ENCODE results near the gene VSIR.

Gene VSIR

DNA sequence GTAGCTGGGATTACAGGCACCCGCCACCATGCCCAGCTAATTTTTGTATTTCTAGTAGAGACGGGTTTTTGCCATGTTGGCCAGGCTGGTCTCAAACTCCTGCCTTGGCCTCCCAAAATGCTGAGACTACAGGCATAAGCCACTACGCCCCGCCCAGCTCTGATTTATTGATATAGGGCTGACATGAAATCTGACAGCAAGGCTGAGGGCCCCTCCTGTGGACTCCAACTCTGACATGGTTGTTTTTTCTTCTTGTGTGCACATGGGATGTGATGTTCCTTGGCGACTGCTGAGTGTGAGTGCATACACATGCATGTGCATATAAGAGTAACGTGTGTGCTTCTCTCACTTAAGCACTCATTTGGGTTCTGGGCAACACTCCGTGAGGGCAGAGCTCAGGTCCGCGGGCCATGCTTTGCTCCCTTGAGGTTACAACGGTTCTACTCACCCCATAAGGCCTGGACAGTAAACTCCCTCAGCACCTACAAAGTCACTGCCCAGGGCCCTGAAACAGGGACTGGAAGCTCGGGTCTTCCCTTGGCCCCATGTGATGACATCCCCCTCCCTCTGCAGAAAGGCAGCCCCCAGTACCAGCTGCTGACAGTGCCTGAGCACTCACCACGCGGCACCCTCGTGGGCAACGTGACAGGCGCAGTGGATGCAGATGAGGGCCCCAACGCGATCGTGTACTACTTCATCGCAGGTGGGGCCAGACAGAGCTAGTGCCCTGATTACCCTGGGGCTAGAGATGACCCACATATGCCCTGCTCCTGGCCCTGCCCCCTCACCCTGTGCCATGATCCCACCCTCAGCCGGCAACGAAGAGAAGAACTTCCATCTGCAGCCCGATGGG lies 33.6 kb upstream of the VSIR start:
- DNase-seq: no peak

DNA sequence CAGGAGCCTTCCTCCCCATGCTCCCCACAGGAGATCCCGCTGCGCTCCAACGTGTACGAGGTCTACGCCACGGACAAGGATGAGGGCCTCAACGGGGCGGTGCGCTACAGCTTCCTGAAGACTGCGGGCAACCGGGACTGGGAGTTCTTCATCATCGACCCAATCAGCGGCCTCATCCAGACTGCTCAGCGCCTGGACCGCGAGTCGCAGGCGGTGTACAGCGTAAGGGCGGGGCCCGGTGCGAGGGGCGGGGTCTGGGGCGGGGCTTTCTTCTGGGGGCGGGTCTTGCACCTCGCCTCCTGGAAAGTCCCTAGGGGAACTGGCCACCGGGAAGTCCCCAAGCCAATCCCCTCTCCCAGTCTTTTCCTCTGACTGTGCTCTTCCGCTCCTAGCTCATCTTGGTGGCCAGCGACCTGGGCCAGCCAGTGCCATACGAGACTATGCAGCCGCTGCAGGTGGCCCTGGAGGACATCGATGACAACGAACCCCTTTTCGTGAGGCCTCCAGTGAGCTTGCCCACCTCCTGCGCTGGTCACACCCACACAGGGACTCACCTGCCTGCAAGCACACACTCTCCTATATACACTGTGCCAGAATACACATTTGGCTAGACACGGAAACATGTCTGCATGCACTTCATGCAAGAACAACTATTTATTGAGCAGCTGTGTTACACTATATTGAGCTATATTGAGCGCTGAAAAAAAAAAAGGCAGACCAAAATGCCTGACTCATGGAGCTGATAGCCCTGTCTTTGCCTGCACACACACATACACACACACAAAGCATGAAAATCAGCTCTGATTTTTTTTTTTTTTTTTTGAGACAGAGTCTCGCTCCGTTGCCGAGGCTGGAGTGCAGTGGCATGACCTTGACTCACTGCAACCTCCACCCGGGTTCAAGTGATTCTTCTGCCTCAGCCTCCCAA lies 32.7 kb upstream of the VSIR start:
- no peak for DNase-seq

DNA sequence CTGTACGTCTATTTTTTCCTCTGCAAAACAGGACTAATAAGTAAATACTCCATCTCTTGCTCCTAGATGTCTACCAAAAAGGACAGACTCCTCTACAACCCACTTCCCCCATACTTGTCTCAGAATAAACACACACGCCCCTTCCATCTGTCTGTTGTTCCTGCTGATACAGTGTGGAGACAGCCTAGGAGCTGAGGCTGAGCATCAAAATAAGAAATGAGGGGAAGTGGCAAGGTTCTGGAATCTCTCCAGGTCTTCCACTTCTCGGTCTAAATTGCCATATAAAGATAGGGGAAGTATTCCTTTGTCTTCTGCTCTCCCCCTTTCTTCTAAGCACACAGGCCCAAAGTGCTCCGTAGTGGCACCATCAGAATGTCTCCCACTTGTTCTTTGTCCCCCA lies 30.8 kb upstream of the VSIR start:
- no peak for DNase-seq

DNA sequence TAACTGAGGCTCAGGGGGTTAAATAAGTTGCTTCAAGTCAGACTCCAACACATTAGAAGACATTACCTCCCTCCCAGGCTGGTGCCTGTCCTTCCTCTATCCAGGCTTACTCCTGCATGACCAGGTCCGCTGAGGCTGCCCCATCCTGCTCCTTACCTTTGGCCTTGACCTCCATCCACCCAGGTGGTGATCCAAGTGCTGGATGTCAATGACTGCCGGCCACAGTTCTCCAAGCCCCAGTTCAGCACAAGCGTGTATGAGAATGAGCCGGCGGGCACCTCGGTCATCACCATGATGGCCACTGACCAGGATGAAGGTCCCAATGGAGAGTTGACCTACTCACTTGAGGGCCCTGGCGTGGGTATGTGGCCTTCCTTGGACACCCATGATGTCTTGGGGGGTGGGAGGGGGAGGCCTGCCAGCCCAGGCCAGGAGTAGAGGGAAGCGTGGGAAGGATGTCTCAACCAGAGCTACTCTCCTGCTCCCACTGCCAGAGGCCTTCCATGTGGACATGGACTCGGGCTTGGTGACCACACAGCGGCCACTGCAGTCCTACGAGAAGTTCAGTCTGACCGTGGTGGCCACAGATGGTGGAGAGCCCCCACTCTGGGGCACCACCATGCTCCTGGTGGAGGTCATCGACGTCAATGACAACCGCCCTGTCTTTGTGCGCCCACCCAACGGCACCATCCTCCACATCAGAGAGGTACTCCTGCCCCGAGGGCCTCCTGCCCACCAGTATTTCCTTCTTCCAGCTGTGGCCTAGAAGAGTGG lies 29.6 kb upstream of the VSIR start:
- no peak for DNase-seq

GRCh38 chr10:71802235-71802634 lies 28.9 kb upstream of the VSIR start:
- no peak for DNase-seq

DNA sequence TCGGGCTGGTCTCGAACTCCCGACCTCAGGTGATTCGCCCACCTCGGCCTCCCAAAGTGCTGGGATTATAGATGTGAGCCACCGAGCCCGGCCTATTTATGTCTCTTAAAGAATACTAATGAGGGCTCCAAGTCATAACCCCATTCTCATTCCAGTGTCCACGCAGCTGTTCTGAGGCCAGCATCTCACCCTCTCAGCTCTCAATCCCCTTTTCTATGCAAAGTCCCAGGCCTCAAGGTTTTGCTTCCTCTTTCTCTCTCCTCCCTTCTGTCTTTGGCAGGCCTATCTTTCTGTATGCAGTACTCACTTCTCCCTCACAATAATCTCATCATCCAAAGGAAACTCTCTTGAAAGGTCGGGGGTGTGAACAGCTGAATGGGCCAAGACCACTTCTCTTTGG lies 28.0 kb upstream of the VSIR start:
- DNase-seq: no peak

DNA sequence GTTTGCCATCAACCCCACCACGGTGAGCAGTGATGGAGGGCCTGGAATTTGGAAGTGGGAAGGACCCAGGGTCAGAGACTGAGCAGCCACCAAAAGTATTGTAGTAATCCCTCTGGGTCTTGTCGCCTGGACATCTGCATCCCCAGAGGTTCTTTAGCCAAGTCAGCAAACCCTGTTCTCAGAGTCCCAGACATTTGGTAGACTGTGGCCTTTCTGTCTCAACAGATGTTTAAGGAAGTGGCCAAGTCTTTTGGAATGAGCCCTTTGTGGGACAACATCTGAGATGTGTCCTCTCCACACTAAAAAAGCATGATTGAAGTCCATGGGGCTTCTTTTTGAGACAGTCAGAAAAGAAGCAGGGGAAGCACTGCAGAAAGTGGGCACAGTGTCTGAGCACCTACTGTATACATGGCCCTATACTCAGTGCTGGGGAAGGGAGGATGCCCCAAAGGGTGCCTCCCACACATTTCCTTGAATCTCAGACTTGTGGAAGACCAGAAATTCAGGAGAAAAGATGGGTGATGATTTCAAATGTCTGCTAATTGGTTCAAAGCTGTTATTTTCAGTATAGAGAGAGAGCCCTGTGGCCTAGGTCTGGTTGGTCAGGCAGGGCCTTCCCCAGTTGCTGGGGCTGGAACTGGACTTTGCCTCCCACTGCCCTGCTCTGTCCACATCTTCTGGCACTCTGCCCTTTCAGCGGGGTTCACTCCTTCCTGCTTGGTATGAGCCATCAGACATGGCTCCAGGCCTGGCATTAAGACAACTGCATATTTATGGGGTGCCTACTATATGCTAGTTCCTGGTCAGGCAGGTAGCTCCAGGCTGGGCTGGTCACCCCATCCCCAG lies 26.5 kb upstream of the VSIR start:
- DNase-seq: no peak

GRCh38 chr10:71799112-71799511 lies 25.8 kb upstream of the VSIR start:
- no peak for DNase-seq

DNA sequence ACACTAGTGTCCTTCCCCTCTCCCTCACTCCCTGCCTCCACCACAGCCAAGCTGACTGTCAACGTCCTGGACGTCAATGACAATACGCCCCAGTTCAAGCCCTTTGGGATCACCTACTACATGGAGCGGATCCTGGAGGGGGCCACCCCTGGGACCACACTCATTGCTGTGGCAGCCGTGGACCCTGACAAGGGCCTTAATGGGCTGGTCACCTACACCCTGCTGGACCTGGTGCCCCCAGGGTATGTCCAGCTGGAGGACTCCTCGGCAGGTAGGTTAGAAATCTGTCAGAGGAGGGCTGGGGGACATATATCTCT lies 24.9 kb upstream of the VSIR start:
- DNase-seq: no peak

- no peak for DNase-seq
These were observed 24.4 kb upstream of the VSIR start for GRCh38 chr10:71797533-71798307.

DNA sequence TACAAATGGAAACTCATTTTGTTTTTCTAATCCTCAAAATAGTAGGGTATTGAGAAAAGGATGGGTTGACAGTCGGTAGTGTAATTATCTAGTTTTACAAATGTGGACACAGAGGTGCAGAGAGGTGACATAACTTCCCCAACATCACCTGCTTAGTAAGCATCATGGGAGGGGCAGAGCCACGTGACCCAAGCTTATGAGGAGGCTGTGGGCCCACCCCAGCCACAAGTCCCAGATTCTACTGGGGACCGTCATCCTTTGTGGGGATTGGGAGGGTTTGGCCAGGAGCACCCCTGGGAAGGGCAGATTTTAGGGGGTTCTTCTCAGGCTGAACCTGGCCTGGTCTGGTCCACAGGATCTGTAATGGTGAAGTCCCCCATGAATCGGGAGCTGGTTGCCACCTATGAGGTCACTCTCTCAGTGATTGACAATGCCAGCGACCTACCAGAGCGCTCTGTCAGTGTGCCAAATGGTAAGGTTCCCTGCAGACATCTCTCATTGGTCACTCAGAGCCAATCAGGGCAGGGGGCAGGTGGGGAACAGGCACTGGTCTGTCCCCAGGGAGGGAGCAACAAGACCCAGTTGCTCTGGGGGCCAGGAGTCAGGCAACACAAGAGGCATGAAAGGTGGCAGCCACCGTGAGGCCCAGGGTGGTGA lies 23.6 kb upstream of the VSIR start:
- no peak for DNase-seq

DNA sequence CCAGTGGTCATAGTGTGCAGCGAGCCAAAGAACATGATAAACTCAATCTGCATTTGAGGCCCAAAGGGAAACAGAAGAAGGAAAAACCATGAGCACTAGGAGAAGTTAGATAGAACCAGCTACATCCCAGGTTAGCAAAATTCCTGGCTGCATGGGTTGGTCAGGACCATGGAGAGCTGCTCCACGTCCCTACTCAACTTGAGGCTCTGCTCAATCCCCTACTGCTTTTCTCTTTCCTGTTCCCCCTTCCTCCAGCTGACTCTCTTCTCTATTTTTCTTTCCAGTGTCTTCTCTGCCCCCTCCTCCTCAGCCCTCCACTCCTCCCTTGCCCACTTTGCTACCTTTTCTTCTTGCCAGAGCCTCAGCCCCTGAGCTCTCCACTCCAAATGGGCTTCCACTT lies 21.9 kb upstream of the VSIR start:
- no peak for DNase-seq

DNA sequence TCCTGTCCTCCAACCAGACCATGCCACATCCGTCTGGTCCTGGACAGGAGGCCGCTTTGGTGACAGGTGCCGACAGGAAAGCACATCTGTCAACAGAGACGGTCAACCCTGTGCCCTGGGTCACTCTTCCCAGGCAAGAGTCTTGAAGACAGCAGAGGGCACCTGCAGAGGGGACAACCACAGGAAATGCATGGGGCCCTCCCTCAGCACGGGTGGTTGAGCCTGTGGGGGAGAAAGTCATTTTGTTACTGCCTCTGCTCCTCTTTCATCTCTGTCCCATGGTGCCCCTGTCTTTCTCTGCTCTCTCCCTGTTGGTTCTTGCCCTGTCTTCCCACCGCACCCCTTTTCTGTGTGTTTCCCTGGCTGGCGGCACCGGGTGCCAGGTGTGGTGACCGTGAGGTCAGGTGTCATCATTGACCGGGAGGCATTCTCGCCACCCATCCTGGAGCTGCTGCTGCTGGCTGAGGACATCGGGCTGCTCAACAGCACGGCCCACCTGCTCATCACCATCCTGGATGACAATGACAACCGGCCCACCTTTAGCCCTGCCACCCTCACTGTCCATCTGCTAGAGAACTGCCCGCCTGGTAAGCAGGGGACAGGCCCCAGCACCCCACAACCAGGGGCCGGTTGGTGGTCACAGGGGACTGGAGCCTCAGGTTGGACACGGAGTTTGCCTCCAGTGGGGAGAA lies 17.6 kb upstream of the VSIR start:
- no peak for DNase-seq

- DNase-seq: no peak
These were observed 16.6 kb upstream of the VSIR start for GRCh38 chr10:71789871-71790270.

- no peak for DNase-seq
These were observed 15.6 kb upstream of the VSIR start for GRCh38 chr10:71788954-71789353.

DNA sequence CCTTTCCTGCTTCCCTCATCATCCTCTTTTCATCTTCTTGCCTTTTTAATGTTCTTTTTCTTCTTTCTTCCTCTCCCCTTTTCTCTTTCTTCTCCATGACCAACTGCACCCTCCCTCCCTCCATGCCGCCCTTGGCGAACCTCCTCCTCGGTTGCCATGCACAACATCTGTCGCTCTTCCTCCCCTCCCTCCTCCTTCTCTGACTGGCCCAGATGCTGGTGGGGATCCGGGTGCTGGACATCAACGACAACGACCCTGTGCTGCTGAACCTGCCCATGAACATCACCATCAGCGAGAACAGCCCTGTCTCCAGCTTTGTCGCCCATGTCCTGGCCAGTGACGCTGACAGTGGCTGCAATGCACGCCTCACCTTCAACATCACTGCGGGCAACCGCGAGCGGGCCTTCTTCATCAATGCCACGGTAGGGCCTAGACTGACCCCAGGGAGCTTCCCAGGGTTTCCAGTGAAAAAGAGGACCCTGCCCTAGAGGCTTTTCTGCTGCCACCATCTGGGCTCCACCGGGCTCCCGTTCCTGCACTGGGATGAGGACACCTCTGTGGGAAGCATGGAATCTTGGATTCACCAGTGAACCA lies 11.5 kb upstream of the VSIR start:
- no peak for DNase-seq

- DNase-seq: no peak
These were observed 10.8 kb upstream of the VSIR start for GRCh38 chr10:71783917-71784678.

DNA sequence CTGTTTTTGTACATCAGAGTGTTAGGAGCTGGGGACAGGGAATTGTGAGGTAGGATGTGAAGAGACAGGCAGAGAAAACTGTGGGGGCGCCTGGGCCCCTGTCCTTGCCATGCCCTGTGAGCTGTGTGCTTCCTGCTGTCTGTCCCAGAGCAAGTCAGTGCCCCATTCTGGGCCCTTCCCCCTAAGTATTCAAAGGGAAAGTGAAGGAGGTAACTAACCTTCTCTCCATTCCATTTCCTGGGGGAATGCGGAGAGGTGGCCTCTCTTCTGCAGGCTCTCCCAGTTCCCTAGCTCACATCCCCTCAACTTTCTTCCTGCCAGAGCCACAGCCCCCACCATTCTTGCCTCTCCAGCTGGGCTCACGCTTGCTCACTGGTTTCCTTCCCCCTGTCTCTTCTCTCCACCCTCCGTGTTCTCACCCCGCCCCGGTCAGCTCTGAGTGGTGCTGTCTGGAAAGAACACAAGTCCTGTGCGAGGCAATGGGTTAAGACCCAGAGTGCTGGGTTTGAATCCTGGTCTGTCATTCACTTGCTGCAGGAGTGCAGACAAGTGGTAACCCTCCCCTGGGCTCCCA lies 9.7 kb upstream of the VSIR start:
- DNase-seq: no peak
